Measurements from ENCODE around the gene C16orf96.

Gene C16orf96

DNA sequence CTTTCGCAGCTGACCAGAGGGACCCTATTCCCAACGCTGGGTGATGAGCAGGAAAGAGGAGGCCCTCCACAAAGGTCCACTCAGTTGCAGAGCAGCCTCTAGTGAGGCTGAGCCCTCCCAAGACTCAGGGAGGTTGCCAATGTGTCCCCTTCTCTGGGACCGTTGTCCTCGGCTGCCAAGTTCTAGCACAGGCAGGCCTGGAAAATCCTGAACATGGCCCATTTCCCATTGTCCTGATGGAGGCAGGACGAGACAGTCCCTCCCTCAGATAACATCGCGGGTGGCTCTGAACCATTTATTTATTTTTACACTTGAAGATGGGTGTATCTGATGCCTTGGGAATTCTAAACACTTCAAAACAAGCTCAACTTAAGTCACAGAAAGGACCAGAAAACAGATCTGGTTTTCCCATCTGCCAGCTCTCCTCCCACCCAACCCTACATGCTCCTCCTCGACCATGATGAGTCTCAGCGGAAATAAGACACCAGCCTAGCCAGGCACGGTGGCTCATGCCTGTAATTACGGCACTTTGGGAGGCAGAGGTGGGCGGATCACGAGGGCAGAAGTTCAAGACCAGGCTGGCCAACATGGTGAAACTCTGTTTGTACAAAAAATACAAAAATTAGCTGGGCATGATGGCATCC is 30.4 kb upstream of the C16orf96 start:
- DNase-seq = no peak

DNA sequence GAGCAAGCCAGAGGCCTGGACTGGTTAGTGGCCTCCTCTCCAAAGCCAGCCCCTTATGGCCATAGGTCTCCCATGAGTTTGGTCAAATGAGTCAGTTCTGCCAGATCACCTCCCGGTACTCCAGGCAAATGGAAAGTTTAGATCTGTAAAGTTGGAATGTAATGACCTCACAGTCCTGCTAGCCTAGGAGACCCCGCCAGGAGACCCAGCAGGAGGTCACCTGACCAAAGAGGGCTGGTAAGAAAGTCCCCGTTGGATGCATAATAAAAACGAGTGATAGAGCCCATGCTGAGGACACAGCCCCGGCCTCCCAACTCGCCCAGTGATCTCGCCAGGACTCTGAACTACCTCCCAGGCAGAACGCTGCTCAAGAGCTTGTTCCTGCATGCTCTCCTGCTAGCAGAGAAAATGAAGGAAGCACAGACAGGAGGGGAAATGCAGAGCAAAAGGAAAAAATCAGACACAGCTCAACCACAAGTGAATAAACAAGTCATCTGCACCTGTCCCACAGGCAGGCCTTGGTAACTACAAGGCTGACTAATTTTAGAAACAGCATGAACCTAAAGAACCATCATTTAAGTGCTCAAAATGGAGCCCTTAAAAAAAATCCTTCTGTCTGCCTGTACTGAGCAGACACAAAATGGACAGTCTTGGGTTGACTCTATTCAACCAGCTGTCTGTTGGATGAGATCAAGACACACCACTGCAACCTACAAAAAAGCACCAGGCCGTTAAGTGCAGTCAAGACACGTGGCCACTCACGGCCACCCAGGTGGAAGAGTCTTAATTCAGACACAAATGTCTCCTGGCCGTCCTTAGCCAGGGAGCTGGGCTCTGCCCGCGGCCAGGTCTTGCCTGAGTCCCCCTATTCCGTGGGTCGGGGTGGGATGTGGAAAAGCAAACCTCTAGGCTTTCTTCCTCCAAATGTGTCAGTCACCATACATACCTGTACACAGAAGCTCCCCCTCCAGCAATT is 26.8 kb upstream of the C16orf96 start:
- DNase-seq = no peak

DNA sequence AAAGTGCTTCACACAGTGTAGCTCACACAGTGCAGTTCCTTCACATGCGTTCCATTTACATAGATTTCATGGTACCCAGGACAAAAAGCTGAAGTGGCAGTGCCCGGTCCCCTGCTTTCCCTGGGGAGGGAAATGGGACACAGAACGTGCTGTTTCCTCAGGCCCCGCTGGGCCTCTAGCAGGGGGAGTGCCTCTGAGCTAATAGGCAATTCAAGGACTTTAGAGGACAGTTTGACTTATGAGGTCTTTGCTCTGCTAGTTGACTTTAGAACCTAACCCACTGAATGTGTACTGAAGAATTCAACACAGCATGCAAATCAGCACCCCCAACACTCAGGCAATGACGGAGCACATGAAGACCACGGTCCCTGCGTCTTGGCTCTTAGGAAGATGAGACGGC is 24.3 kb upstream of the C16orf96 start:
- no peak for DNase-seq

DNA sequence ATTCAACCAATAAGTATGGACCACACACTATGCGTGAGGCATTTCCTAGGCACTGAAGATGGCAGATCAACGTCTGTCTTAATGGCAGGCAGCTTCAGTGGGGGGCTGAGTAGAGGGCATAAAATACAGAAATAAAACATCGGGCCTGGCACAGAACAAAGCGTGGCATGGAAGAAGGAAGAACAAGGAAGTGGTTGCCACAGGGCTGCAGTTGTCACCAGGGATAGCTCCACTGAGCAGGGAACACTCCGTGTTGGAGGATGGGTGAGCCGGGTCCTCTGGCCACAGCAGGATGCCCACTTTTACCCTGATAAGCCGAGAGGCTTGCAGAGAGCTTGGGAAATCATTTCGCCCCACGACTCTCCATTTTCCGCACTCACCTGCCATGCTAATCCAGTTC is 23.9 kb upstream of the C16orf96 start:
- DNase-seq = no peak

DNA sequence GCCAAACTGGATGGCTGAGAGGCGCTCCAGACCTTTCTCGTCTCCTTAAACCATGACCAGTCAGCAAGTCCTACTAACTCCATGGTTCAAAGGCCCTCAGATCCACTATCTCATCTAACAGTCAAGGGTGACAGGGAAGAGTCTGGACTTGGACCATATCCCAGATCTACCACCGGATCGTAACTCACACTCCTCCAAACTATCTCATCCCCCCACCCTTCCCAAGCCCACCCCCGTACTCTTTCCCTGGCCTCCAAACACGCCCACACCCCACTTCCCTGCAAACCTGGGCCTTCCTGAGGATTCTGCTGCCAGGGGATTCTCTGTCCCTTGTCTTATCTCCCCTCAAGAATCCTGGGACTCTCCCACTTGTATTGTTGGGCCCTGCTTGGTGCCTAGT is 22.6 kb upstream of the C16orf96 start:
- no peak for DNase-seq

DNA sequence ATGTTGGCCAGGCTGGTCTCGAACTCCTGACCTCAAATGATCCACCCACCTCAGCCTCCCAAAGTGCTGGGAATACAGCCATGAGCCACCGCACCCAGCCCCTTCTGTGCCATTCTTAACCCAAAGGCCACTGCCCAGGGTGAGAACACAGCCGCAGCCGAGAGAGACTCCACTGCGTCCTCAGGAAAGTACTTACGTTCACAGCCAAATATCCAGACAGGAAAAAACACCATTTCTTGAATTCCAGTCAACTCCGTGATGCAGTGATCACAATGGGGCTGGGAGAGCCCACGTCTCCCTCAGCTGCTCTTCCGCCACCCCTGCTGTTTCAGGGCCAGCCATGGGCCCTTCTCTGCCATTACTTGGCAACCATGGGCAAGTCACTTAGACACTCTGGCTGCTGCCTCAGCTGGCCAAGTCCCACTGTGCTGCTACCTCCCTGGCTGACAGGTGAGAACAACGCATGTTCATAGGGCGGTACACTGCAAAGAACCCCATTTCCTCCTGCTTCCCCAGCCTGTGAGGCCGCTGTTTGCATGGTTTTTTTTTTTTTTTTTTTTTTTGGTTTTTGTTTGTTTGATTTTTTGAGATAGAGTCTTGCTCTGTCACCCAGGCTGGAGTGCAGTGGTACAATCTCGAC is 21.9 kb upstream of the C16orf96 start:
- DNase-seq = no peak

DNA sequence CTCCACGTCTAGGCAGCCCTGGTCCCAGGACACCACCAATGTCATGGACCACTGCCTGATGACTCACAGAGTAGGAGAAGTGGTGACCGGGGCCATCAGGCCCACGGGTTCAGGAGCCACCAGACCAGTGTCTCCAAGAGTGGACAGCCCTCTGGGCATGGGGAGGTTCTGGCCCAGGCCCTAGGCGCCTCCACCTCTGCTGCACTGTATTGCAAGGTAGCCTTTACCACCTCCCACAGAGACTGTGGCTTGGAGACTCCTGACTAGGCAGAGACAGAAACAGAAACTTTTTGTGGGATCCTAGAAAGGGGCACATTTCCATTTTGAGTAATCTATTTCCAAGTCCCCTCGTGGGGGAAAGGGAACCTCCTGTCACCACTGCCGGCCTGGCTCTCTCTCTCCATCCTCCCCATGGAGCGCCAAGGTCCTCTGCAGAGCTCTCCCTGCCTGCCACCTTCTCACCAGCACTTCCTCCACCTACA is 20.5 kb upstream of the C16orf96 start:
- no peak for DNase-seq

DNA sequence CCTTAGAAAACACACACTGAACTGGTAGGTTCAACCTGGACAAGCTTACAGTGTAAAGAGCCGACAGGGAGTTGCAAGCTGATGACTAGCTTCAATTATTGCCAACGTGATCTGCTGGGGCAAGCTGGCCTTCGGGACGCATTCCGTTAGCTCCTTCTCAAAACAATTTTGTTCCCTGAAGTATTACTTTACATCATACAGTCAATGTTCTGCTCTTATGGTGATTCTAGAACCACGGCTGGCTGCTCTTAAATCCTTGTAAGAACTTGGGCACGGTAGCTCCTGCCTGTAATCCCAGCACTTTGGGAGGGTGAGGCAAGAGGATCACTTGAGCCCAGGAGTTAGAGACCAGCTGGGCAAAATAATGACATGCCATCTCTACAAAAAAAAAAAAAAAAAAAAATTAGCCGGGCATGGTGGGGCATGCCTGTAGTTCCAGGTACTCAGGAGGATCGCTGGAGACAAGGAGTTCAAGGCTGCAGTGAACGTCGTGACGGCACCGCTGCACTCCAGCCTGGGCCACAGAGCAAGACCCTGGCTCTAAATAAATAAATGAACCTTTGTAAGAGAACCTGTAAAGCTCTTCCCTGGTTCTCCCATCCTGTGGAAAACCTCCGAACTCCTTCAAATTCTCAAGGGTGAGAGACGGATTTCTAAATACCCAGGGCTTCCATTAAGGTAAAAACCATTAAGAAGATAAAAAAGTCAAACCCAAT is 19.6 kb upstream of the C16orf96 start:
- DNase-seq = no peak

DNA sequence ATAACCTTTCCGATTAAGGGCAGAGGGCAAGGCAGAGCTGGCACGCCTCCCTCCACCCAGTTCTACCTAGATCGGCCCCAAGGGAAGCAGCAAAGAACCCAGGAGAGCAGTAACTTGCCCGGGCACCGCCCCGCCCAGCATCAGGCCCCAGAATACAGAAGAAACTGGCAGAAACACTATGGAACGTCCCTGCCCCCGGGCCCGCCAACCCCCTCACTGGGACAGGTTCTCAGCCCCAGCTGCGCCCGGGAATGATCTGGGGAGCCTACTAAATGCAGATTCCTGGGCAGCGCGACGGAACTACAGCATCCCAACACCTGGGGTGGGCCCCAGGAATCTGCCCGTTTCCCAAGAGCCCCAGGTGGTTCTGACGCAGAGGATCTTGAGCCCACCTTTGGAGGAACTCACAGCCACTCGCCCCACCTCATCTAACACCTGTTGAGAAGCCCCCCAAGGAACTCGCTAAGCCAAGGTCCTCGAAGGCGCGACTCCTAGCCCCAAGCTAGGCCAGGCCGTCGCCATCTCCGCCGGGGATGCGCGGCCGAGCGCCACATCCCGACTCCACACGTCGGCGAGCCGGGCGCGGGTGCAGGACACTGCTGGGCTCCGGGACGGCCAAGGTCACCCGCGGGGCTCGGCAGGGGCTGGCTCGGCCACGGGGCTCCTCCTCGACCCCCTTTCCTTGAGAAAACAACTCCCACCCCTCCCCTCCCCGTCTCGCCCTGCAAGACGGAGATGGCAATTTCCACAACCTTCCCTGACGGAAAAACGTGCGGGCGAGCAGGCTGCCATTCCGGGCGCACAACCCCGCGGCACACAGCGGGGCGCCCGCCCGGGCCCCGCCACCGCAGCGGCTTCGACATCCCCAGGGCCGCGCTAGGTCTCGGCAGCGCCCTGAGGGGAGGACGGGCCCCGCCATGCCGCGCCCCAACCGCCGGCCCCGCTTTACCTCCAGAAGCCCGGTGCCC is 18.5 kb upstream of the C16orf96 start:
- DNase-seq = no peak

DNA sequence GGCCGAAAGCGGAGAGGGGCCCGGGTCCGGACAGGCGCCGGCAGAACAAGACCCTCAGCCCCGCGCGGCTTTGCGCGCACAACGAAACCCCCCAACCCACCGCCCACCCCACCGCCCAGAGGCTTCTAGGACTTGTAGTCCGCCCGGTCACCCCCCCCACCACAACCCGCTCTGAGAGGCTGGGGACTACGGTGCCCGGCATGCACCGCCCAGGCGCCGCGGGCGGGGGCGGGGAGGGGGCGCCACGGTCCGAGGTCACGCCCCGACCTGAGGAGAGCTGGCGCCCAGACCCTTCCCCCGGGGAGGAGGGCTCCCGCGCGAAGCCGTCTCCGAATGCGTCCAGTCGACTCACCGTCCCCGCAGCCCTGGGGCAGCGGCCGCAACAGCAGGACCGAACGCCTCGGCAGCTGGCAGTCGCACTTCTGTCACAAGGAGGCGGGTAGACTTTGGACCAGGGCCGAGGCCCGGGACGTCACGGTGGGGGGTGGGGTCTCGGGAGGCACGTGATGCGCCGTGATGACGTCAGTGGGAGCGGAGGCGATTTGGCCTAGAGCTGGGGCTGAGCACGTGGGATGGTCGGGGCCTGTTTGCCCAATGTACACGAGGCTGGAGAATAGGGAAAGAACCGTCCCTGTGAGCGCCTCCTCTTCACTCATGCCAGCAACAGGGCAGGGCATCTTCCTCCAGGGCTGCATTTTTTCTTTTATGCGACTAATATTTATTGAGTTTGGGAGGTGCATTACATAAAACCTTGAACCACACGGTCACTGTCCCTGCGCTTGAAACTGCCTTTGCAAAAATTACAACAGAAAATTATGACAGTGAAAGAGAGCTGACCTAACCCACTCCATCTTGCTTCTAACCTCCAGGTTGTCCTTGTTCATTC is 17.5 kb upstream of the C16orf96 start, which contains the start of gene CDIP1:
CDIP1 (minus strand) TSS at position 424 of the 886 bp plus-strand sequence. CDS start 24,643 bp downstream, outside the sequence.
- DNase-seq = peak; percentile 93 to 97

DNA sequence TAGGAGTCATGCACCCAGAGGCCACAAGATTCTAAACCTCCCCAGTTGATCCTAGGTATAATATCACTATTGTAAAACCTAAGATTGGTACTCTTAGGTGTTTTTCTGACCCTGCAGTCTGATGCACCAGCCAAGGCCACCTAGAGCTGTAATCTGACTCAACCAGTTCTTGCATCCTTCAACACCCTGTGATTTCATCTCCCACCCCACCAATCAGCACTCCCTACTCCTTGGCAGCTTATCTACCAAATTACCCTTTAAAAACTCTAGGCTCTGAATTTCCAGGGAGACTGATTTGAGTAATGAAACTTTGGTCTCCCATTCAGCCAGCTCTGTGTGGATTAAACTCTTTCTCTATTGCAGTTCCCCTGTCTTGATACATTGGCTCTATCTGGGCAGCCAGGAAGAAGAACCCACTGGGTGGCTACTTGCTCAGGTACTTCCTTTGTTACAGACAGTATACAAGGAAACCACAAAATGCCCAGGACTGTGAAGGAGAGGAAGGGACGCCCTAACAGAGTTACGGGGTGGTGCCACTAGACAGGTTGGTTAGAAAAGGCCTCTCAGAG is 16.3 kb upstream of the C16orf96 start:
- no peak for DNase-seq

DNA sequence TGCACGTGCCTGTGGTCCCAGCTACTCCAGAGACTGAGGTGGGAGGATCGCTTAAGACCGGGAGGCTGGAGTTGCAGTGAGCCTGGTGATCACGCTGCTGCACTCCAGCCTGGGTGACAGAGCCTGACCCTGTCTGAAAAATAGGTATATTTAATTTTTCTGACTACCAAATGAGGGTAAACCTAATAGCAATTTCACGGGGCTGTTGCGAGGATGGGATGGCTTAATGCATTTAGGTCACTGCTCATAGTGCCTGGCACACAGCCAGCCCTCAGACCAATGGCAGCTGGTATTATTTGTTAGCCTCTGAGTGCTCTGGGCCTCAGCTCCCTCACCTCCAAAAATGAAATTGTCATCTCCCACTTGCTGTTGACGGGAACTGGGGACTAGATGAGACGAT is 11.7 kb upstream of the C16orf96 start:
- peak; percentile 20 to 48 for DNase-seq

DNA sequence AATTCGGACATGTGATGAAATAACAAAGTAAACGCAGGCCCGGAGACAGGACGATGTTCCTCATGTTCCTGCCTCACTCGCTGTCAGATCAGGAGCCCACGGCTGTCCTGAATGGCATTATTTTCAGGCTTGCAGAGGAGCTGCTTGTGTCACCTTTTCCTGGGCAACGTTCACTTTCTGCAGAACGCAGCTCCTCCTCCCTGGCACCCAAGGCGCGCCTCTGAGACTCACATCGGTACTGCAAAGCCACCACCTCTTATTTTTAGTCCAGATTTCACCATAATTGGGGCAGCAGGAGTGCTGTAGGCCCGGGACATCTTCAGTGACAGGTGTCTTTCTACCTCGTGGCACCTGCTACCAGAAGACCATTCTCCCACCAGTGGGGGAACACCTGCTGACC is 8.0 kb upstream of the C16orf96 start:
- no peak for DNase-seq

DNA sequence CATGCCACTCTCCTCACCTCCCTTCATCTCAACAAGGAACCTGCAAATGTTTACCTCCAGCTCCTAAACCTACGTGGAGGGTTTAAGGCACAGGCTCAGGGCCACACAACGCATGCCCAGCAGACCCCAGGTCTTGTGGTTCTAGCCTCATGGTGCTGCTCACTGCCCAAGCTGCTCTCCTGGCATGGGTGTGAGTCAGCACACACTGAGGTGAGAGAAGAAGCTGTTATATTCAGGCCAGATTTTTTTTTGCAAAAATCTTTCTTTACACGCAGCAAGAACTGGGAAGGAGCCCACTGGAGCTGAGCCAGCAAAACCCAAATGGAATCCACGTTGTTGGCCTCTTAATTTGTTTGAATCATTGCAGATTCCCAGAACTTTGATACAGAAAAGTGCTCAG is 5.5 kb upstream of the C16orf96 start:
- DNase-seq = no peak

DNA sequence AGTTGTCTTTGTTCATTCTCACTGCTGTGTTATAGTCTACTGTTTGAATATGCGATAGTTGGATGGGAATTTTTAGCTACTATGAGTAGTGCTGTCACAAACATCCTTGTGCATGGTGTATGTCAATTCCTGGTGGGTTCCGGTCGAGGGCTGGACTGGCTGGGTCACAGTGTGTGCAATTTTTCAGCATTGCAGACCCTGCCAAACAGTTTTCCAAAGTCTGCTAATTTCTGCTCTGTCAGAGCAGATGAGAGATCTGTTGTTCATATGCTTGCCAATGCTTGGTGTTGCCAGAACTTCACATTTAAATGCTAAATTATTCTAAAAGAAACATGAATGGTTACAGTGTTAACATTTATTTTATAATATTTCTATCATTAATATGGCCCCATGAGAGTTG is 3.6 kb upstream of the C16orf96 start:
- DNase-seq = no peak

DNA sequence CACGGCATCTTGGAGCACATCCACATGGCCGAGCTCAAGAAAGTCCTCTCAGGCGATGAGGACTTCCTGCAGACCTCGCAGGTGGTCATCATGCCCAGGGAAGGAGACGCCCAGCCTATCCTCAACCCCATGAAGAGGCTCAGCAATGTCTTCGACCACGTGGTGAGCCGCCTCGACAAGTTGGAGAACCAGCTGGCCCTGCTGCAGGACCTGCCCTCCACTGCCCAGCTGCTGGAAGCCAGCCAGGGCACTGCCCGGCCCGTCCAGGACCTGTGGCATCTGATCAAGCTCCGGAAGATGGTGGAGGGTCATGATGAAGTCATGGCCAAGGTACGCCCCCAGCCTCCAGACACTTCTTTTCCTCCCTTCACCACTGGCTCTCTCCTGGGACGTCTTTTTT is 440 bp downstream of the C16orf96 start:
- no peak for DNase-seq

DNA sequence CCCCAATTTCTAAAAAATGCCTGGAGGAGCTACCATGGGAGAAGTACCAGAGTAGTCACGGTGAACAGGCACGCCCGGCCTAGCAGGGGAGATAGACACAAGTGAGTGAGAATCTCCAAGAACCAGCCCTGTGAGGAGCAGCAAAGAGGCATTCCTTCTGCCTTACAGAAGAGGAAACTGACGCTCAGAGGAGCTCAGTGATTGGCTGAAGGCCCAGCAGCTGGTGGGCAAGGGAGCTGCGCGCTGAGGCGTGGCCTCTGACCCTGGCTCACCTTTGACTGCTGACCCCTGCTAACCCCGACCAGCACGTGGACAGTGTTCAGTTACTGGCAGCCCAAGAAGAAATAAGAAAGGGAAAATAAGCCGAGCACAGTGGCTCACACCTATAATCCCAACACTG is 1.8 kb downstream of the C16orf96 start:
- DNase-seq = no peak

DNA sequence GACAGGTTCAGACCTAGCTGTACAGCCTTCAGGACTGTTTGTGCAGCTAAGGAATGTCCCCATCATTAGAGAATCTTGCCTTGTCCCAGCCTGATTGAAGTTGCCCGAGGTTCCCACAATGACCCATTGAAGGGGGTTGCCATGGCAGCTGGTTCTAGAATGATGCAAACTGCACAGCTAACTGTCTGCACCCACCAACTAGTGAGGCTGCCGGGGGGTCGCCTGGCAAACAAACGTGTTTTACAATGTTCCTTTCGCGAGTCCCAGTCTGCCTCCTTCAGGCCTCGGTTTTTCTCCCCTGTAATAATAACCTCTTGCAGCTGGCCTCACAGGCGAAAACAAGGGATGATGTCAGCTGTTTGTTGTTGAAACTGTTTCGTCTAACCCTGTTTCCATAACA is 5.5 kb downstream of the C16orf96 start:
- DNase-seq = no peak

DNA sequence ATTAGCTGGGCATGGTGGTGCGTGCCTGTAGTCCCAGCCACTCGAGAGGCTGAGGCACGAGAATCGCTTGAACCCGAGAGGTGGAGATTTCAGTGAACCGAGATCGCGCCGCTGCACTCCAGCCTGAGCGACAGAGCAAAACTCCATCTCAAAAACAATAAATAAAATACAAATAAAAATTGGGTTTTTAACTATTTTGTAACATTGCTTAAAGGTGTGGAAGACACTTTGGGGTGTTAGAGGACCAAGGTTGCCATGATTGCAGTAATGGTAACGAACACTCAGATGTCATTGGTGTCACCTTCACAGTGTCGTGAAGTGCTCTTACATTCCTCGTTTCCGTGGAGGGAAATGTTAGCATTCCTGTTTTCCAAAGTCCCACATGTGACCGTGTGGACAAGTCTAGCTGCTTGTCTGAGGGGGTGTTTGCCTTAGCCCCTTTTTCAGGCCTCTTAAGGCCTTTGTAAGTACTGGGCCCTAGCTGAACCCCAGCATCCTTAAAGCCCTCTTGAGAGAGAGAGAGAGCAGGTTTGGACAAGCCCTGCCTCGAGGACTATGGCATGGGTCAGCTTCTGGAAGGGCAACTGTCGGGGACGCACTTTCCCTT is 8.6 kb downstream of the C16orf96 start:
- DNase-seq = no peak

DNA sequence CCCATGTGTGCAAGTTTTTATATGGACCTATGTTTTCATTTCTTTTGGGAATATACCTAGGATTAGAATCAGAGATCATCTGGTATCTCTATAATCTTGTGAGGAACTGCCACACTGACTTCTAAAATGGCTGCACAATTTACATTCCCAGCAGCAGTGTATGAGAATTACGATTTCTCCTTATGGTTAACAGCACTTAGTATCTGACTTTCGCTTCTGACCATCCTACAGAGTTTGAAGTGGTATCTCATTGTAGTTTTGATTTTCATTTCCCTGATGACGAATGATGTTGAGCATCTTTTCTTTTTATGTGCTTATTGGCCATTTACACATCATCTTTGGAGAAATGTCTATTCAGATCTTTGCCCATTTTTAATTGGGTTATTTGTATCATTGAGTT is 10.0 kb downstream of the C16orf96 start:
- no peak for DNase-seq
